Transverse colon (tissue), 4 donors: ENCODE data around the gene KLHL42. TPM values are rescaled to one million over a fixed set of nuclear protein-coding genes. Genes with fewer than 3 reads are reported as not detected.

Experiments used
- DNase-seq: peaks from one replicate; pipeline ENCODE4 v3.0.0-alpha.2; 2019
- H3K27ac ChIP-seq, 4 donors: fragments of 200-600 bp; sonication (generic); 2 replicates each; pipeline ENCODE4 v1.5.1; 2016 to 2018; ENCODE audit warnings: inconsistent platforms in 4 of 4
- H3K27me3 ChIP-seq: fragments of 200-600 bp; sonication (generic); 2 replicates; pipeline ENCODE4 v1.5.1; 2017; ENCODE audit warnings: inconsistent platforms
- H3K36me3 ChIP-seq, 4 donors: fragments of 200-600 bp; sonication (generic); 2 replicates each; pipeline ENCODE4 v1.5.1; 2017 to 2019; ENCODE audit warnings: inconsistent platforms in 4 of 4
- H3K4me1 ChIP-seq, 4 donors: fragments of 200-600 bp; sonication (generic); 2 replicates each; pipeline ENCODE4 v1.5.1; 2017 to 2020; ENCODE audit warnings: inconsistent platforms in 4 of 4
- H3K4me3 ChIP-seq, 4 donors: fragments of 200-600 bp; sonication (generic); 1 replicate in 1 of 4; 2 replicates in 3 of 4; pipeline versions ENCODE4 v1.5.1 to v1.6.1; 2017 to 2019; ENCODE audit warnings: inconsistent platforms in 4 of 4
- H3K9me3 ChIP-seq, 2 donors: fragments of 200-600 bp; sonication (generic); 2 replicates each; pipeline ENCODE4 v1.5.1; 2017 to 2019; ENCODE audit warnings: inconsistent platforms in 2 of 2
- CTCF ChIP-seq, 5 experiments: fragments of 200-600 bp in 3 of 5; fragments of 450-650 bp in 2 of 5; sonication (generic) in 3 of 5; IDR thresholded peaks; 1 replicate in 2 of 5; 2 replicates in 3 of 5; pipeline ENCODE4 v1.5.1; 2016 to 2017; ENCODE audit warnings: antibody characterized with exemption in 5 of 5, inconsistent platforms in 3 of 5, mild to moderate bottlenecking in 2 of 5, moderate library complexity in 1 of 5
- EP300 ChIP-seq: sonication (generic); formaldehyde crosslinking; IDR thresholded peaks from one replicate; pipeline ENCODE4 v1.6.1; 2017; ENCODE audit warnings: antibody characterized with exemption, low read depth
- POLR2A ChIP-seq: fragments of 450-650 bp; IDR thresholded peaks from one replicate; pipeline ENCODE4 v1.6.1; 2016; ENCODE audit warnings: antibody characterized with exemption, mild to moderate bottlenecking, moderate library complexity
- POLR2AphosphoS5 ChIP-seq, 3 donors: sonication (generic); formaldehyde crosslinking; IDR thresholded peaks; one replicate each; pipeline ENCODE4 v1.6.1; 2016; ENCODE audit warnings: antibody characterized with exemption in 3 of 3
- WGBS, 2 donors: methylation state at CpG; one replicate each; pipeline ENCODE4 v1.1.5; 2018; ENCODE audit warnings: low coverage in 1 of 2; 5-methylcytosine and 5-hydroxymethylcytosine counted together
- in situ Hi-C, 4 donors: fragments of 200-750 bp; cut with MboI; loops; one replicate each; pipeline versions ENCODE4 v1.15.0 to v1.15.1; 2017; ENCODE audit warnings: low sequenced_read_pairs in 3 of 4, low pct_ligation_motif_present in 1 of 4, low pct_unique_long_range_greater_than_20kb in 1 of 4
- intact Hi-C: fragments of 100-400 bp; cut with DNase I; formaldehyde crosslinking; loops from one replicate; pipeline ENCODE4 v1.15.1; 2023; ENCODE audit warnings: low total_unique reads
- total RNA-seq, 4 donors: library from RNA; depleted of rRNA; stranded (reverse); fragments of >200 nt; gene quantifications; one replicate each; pipeline ENCODE4 v1.1.0, GENCODE V29; 2016

KLHL42 gene
- total RNA-seq, 4 donors from 2014 or later, result 14.7 to 104 (median 47.3) TPM

- Histone ChIP-seq H3K36me3 (no peaks in the 10 kb centered on the region), H3K4me1 (peaks cover 0 to 10% (median 5%) of the 10 kb centered on the region in 4 donors), H3K27ac (no peak overlapping the region), H3K27me3 (no peaks in the 10 kb centered on the region), H3K4me3 (no peak overlapping the region), H3K9me3 (no peaks in the 10 kb centered on the region)
- TF ChIP-seq CTCF (IDR thresholded peaks at IDR 0.05) (no peak), POLR2A (no peak), EP300 (no peak), POLR2AphosphoS5 (IDR thresholded peaks at IDR 0.05) (no peak)
- in situ Hi-C loops, result no loop called here
- DNase-seq, result no peak
- 95% methylated on average over 1 of the region's 1 CpG; no CpG with 5 or more reads in 1 of the 2 donors for WGBS, 2 donors
- intact Hi-C loops, result no loop called here
Measured at GRCh38 chr12:27826076-27826475, 46.0 kb downstream of the KLHL42 start.

- no peak for TF ChIP-seq CTCF (IDR thresholded peaks at IDR 0.05)
- TF ChIP-seq POLR2AphosphoS5 (IDR thresholded peaks at IDR 0.05), result no peak
- no peak for TF ChIP-seq EP300
- TF ChIP-seq POLR2A, result no peak
- Histone ChIP-seq H3K36me3 (no peaks in the 10 kb centered on the region), H3K27ac (no peak overlapping the region), H3K27me3 (no peaks in the 10 kb centered on the region), H3K9me3 (no peaks in the 10 kb centered on the region), H3K4me3 (no peak overlapping the region), H3K4me1 (no peaks in the 10 kb centered on the region)
- no peak for DNase-seq
- WGBS, 2 donors, result 97 to 100% methylated on average over 3 of the region's 3 CpGs
- intact Hi-C loops, result no loop called here
- in situ Hi-C loops, result no loop called here
Measured at GRCh38 chr12:27828196-27828595, 48.2 kb downstream of the KLHL42 start.

GRCh38 chr12:27838543-27839185, 58.6 kb downstream of the KLHL42 start:
- no peaks in the 10 kb centered on the region for H3K9me3 ChIP-seq
- DNase-seq, result no peak
- WGBS, 2 donors, result 62 to 83% methylated on average over 2 of the region's 2 CpGs
- intact Hi-C loops, result no loop called here
- in situ Hi-C loops, result no loop called here
- no peak overlapping the region for H3K27ac ChIP-seq
- no peak overlapping the region for H3K4me3 ChIP-seq
- TF ChIP-seq POLR2A (no peak), CTCF (IDR thresholded peaks at IDR 0.05) (no peak), POLR2AphosphoS5 (IDR thresholded peaks at IDR 0.05) (no peak), EP300 (no peak)
- H3K4me1 ChIP-seq, result no peaks in the 10 kb centered on the region
- H3K36me3 ChIP-seq, result no peaks in the 10 kb centered on the region
- no peaks in the 10 kb centered on the region for H3K27me3 ChIP-seq

GRCh38 chr12:27840229-27840999, 60.4 kb downstream of the KLHL42 start:
- in situ Hi-C loops (no loop called here), intact Hi-C loops (no loop called here)
- Histone ChIP-seq H3K36me3 (no peaks in the 10 kb centered on the region), H3K27me3 (no peaks in the 10 kb centered on the region), H3K27ac (no peak overlapping the region), H3K4me1 (no peaks in the 10 kb centered on the region), H3K9me3 (no peaks in the 10 kb centered on the region), H3K4me3 (no peak overlapping the region)
- TF ChIP-seq EP300, result no peak
- no peak for DNase-seq
- 51 to 59% methylated on average over 3 of the region's 3 CpGs for WGBS, 2 donors
